ENCODE measurements around the gene ATE1. TPM values are rescaled to one million over a fixed set of nuclear protein-coding genes. Genes with fewer than 3 reads are reported as not detected.
A peak's percentile ranks its signal among the peaks of the same experiment; 100 is the strongest.

The ATE1 gene
- total RNA-seq, 1 donor from 2014 or later, result 22.6 TPM

DNA sequence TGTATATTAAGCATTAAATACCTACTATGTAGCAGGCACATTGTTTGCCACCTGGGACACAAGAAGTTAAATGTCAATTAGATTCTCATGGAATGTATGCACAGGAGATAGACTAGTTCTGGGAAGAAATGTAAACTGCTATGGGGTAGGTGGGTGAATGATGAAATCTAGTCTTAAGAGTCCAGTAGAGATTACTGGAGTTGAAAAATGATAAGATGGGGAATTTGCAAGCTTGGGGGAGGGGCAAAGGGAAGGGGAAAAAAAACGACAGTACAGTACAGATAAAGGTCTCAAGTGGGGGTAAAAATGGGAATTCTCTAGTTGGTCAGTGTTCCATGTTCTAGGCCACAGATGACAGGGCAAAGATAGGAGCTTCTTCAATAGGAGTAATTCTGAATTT is 94.4 kb downstream of the ATE1 start:
- peak; percentile 20 for FAIRE-seq
- no peaks in the 10 kb centered on the region for H4K20me1 ChIP-seq (ENCODE audit: insufficient read depth, low read length)

DNA sequence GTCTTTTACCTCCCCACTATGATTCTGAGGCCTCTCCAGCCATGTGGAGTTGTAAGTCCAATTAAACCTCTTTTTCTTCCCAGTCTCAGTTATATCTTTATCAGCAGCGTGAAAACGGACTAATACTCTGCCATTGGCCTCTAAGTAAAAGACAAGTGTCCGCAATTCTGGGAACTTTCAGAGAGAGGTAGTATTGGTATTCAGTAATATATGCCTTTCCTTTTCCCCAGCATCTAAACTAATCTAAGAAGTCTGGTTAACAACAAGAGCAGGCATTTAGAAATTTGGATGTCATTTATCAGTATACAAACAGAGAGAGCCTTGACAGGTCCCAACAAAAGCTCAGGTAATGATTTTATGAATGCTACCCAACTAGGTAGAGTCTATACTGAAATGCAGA is 95.2 kb downstream of the ATE1 start:
- Histone ChIP-seq H3K27ac (ENCODE audit: low read depth, low read length) (no peak overlapping the region), H3K4me1 (ENCODE audit: insufficient read depth, low read length) (no peaks in the 10 kb centered on the region)

More for the DNA sequence above, 94.4 kb downstream of the ATE1 start:
- Mint-ChIP-seq H3K27me3 (ENCODE audit: low read depth, unreplicated experiment) (no peaks in the 10 kb centered on the region), H3K27ac (ENCODE audit: unreplicated experiment) (no peak overlapping the region), H3K36me3 (ENCODE audit: low read depth, unreplicated experiment) (peaks cover 3% of the 10 kb centered on the region), H3K9me3 (ENCODE audit: unreplicated experiment) (peaks cover 2% of the 10 kb centered on the region), H3K4me1 (ENCODE audit: low read depth, unreplicated experiment) (peaks cover 2% of the 10 kb centered on the region), H3K4me3 (ENCODE audit: unreplicated experiment) (no peak overlapping the region)
- TF ChIP-seq, protein P1, sequence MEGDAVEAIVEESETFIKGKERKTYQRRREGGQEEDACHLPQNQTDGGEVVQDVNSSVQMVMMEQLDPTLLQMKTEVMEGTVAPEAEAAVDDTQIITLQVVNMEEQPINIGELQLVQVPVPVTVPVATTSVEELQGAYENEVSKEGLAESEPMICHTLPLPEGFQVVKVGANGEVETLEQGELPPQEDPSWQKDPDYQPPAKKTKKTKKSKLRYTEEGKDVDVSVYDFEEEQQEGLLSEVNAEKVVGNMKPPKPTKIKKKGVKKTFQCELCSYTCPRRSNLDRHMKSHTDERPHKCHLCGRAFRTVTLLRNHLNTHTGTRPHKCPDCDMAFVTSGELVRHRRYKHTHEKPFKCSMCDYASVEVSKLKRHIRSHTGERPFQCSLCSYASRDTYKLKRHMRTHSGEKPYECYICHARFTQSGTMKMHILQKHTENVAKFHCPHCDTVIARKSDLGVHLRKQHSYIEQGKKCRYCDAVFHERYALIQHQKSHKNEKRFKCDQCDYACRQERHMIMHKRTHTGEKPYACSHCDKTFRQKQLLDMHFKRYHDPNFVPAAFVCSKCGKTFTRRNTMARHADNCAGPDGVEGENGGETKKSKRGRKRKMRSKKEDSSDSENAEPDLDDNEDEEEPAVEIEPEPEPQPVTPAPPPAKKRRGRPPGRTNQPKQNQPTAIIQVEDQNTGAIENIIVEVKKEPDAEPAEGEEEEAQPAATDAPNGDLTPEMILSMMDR (IDR thresholded peaks at IDR 0.05; ENCODE audit: insufficient read depth, low read depth, low read length), result no peak
- TF ChIP-seq EZH2 (IDR thresholded peaks at IDR 0.05; ENCODE audit: insufficient read depth, low read length), result no peak
- no peaks in the 10 kb centered on the region for H3K79me2 ChIP-seq (ENCODE audit: insufficient read depth, low read length)
- H3K4me1 ChIP-seq (ENCODE audit: insufficient read depth, low read length), result no peaks in the 10 kb centered on the region
- H3K9ac ChIP-seq (ENCODE audit: low read length), result no peak overlapping the region
- no peak overlapping the region for H3K27ac ChIP-seq (ENCODE audit: low read depth, low read length)
- H2AFZ ChIP-seq (ENCODE audit: low read depth, low read length), result no peak overlapping the region
- no peaks in the 10 kb centered on the region for H3K27me3 ChIP-seq (ENCODE audit: insufficient read depth, low read length)
- H3K4me2 ChIP-seq (ENCODE audit: low read length), result no peak overlapping the region
- no peak for DNase-seq (ENCODE audit: low read depth)
- no peaks in the 10 kb centered on the region for H3K9me3 ChIP-seq (ENCODE audit: insufficient read depth, low read depth, low read length)
- no peak overlapping the region for H3K4me3 ChIP-seq (ENCODE audit: insufficient read depth, low read depth, low read length)
- H3K36me3 ChIP-seq (ENCODE audit: insufficient read depth, low read length), result no peaks in the 10 kb centered on the region

DNA sequence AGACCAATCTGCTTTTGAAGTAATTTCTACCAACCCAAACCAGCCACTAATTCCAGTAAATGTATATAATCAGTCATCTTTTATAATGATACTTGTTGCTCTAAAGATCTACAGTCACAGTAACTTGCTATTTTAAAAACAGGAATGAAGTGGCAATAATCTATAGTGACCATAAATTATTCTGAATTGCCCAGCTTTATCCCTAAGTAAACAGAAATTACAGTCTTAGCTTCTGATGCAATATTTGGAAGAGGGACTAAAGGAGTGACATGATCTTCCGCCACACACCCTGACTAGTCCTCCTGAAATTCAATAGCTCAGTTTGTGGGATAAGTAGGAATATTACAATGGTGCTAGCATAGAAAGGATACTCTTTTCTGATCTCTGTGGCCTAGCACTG is 96.1 kb downstream of the ATE1 start:
- Mint-ChIP-seq H3K36me3 (ENCODE audit: low read depth, unreplicated experiment) (peaks cover 8% of the 10 kb centered on the region), H3K27ac (ENCODE audit: unreplicated experiment) (no peak overlapping the region)
- FAIRE-seq, result no peak

More for the DNA sequence above, 95.2 kb downstream of the ATE1 start:
- DNase-seq (ENCODE audit: low read depth) (no peak), FAIRE-seq (peak; percentile 29)
- H3K27ac Mint-ChIP-seq (ENCODE audit: unreplicated experiment), result no peak overlapping the region
- no peak overlapping the region for H3K4me2 ChIP-seq (ENCODE audit: low read length)
- no peaks in the 10 kb centered on the region for H4K20me1 ChIP-seq (ENCODE audit: insufficient read depth, low read length)
- no peaks in the 10 kb centered on the region for H3K79me2 ChIP-seq (ENCODE audit: insufficient read depth, low read length)
- peaks cover 2% of the 10 kb centered on the region for H3K9me3 Mint-ChIP-seq (ENCODE audit: unreplicated experiment)
- peaks cover 2% of the 10 kb centered on the region for H3K4me1 Mint-ChIP-seq (ENCODE audit: low read depth, unreplicated experiment)
- no peak overlapping the region for H3K4me3 Mint-ChIP-seq (ENCODE audit: unreplicated experiment)
- no peaks in the 10 kb centered on the region for H3K9me3 ChIP-seq (ENCODE audit: insufficient read depth, low read depth, low read length)
- H3K36me3 ChIP-seq (ENCODE audit: insufficient read depth, low read length), result peaks cover 5% of the 10 kb centered on the region
- H2AFZ ChIP-seq (ENCODE audit: low read depth, low read length), result no peak overlapping the region
- no peak overlapping the region for H3K4me3 ChIP-seq (ENCODE audit: insufficient read depth, low read depth, low read length)
- no peaks in the 10 kb centered on the region for H3K27me3 ChIP-seq (ENCODE audit: insufficient read depth, low read length)
- peaks cover 7% of the 10 kb centered on the region for H3K36me3 Mint-ChIP-seq (ENCODE audit: low read depth, unreplicated experiment)
- no peak overlapping the region for H3K9ac ChIP-seq (ENCODE audit: low read length)
- H3K27me3 Mint-ChIP-seq (ENCODE audit: low read depth, unreplicated experiment), result no peaks in the 10 kb centered on the region
- no peak for TF ChIP-seq EZH2 (IDR thresholded peaks at IDR 0.05; ENCODE audit: insufficient read depth, low read length)
- TF ChIP-seq, protein P1 (IDR thresholded peaks at IDR 0.05; ENCODE audit: insufficient read depth, low read depth, low read length), result no peak

More for the DNA sequence above, 96.1 kb downstream of the ATE1 start:
- Histone ChIP-seq H3K9me3 (ENCODE audit: insufficient read depth, low read depth, low read length) (no peaks in the 10 kb centered on the region), H3K36me3 (ENCODE audit: insufficient read depth, low read length) (peaks cover 5% of the 10 kb centered on the region), H3K27ac (ENCODE audit: low read depth, low read length) (no peak overlapping the region), H3K4me3 (ENCODE audit: insufficient read depth, low read depth, low read length) (no peak overlapping the region), H3K27me3 (ENCODE audit: insufficient read depth, low read length) (no peaks in the 10 kb centered on the region), H4K20me1 (ENCODE audit: insufficient read depth, low read length) (no peaks in the 10 kb centered on the region), H3K4me2 (ENCODE audit: low read length) (no peak overlapping the region), H3K4me1 (ENCODE audit: insufficient read depth, low read length) (no peaks in the 10 kb centered on the region), H3K79me2 (ENCODE audit: insufficient read depth, low read length) (no peaks in the 10 kb centered on the region), H3K9ac (ENCODE audit: low read length) (no peak overlapping the region), H2AFZ (ENCODE audit: low read depth, low read length) (no peak overlapping the region)
- H3K4me3 Mint-ChIP-seq (ENCODE audit: unreplicated experiment), result no peak overlapping the region
- TF ChIP-seq, protein P1 (IDR thresholded peaks at IDR 0.05; ENCODE audit: insufficient read depth, low read depth, low read length), result no peak
- TF ChIP-seq EZH2 (IDR thresholded peaks at IDR 0.05; ENCODE audit: insufficient read depth, low read length), result no peak
- peaks cover 2% of the 10 kb centered on the region for H3K4me1 Mint-ChIP-seq (ENCODE audit: low read depth, unreplicated experiment)
- H3K27me3 Mint-ChIP-seq (ENCODE audit: low read depth, unreplicated experiment), result no peaks in the 10 kb centered on the region
- no peak for DNase-seq (ENCODE audit: low read depth)
- peaks cover 2% of the 10 kb centered on the region for H3K9me3 Mint-ChIP-seq (ENCODE audit: unreplicated experiment)
